NCI-H82 (cell line): Measurements from ENCODE around the gene POFUT1.
"Not testable (repeated sequence)": the region's sequence is repeated elsewhere in the genome, so short reads cannot be mapped to it uniquely, and the experiment has no call there.

Source experiments
- DNase-seq: peaks from one replicate; lab custom pipeline; 2025; lab: John Stamatoyannopoulos, UW

Gene POFUT1

GRCh38 chr20:32236048-32236533 lies 28.4 kb downstream of the POFUT1 start:
- no peak for DNase-seq

GRCh38 chr20:32236819-32237218 lies 29.1 kb downstream of the POFUT1 start:
- no peak for DNase-seq

- DNase-seq = no peak
These were observed 29.7 kb downstream of the POFUT1 start for GRCh38 chr20:32237419-32237818.

- no peak for DNase-seq
These were observed 31.1 kb downstream of the POFUT1 start for GRCh38 chr20:32238483-32239425.

- no peak for DNase-seq
These were observed 32.5 kb downstream of the POFUT1 start for GRCh38 chr20:32240205-32240604.

GRCh38 chr20:32241807-32242206 lies 34.1 kb downstream of the POFUT1 start:
- DNase-seq = peak; percentile 67

GRCh38 chr20:32244150-32244823 lies 36.6 kb downstream of the POFUT1 start:
- DNase-seq = no peak

GRCh38 chr20:32244959-32245358 lies 37.3 kb downstream of the POFUT1 start:
- DNase-seq = no peak

- DNase-seq = not testable (repeated sequence)
These were observed 38.5 kb downstream of the POFUT1 start for GRCh38 chr20:32246208-32246607.

- DNase-seq = no peak
These were observed 40.4 kb downstream of the POFUT1 start for GRCh38 chr20:32248043-32248442.

GRCh38 chr20:32249030-32249738 lies 41.5 kb downstream of the POFUT1 start:
- DNase-seq = no peak

GRCh38 chr20:32251470-32251869 lies 43.8 kb downstream of the POFUT1 start:
- DNase-seq = no peak

- no peak for DNase-seq
These were observed 44.5 kb downstream of the POFUT1 start for GRCh38 chr20:32252189-32252588.

- DNase-seq = not testable (repeated sequence)
These were observed 53.3 kb downstream of the POFUT1 start for GRCh38 chr20:32260973-32261372.

- no peak for DNase-seq
These were observed 54.0 kb downstream of the POFUT1 start for GRCh38 chr20:32261644-32262043.

- DNase-seq = peak; percentile 25
These were observed 55.8 kb downstream of the POFUT1 start for GRCh38 chr20:32263398-32263954.

GRCh38 chr20:32271620-32272019 lies 63.9 kb downstream of the POFUT1 start:
- DNase-seq = no peak

- no peak for DNase-seq
These were observed 66.7 kb downstream of the POFUT1 start for GRCh38 chr20:32274359-32274758.

GRCh38 chr20:32275163-32275562 lies 67.5 kb downstream of the POFUT1 start:
- not testable (repeated sequence) for DNase-seq

- peak; percentile 95 for DNase-seq
These were observed 69.9 kb downstream of the POFUT1 start, which contains the start of gene KIF3B for GRCh38 chr20:32277361-32278198. Gene KIF3B (plus strand): TSS chr20:32277651. CDS start chr20:32309778, 32,127 bp downstream.

GRCh38 chr20:32278199-32278643 lies 70.5 kb downstream of the POFUT1 start:
- DNase-seq = no peak
